ENCODE data around the gene LHFPL3. TPM values are rescaled to one million over a fixed set of nuclear protein-coding genes. Genes with fewer than 3 reads are reported as not detected.

LHFPL3 gene
- total and polyA plus RNA-seq, 2 donors (not counting 3 experiments of a cell fraction or from before 2014, with no cell fraction given), result not detected

DNA sequence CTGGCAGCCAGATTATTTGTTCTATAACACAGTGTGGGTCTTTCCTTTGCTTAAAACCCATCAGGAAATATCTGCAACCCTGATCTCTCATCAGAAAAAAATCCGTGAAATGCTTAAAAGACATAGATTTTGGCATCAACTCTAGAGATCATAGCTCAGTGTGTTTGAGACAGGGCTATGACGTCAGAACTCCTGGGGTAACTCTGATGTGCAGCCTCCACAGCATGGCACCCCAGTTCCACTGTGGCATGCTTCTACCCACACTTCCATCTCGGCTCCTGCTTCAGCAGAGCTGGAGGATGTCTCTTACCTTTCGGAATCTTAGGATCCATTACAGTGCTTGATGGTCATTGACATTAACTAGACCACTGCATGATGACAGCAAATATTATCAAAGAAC, 205.7 kb downstream of the LHFPL3 start:
- intact Hi-C loops (cut with micrococcal nuclease), result no loop called here
- Histone ChIP-seq H3K27me3 (ENCODE audit: control insufficient read depth in 2 of 2, insufficient read depth in 2 of 2, low read length in 2 of 2) (no peaks in the 10 kb centered on the region), H3K36me3 (ENCODE audit: control insufficient read depth in 2 of 2, extremely low read depth in 1 of 2, insufficient read depth in 2 of 2, low read length in 2 of 2) (no peaks in the 10 kb centered on the region), H3K9me1 (replicated peaks; ENCODE audit: control insufficient read depth, extremely low read depth, insufficient read depth, low read length) (no peaks in the 10 kb centered on the region), H3K4me2 (ENCODE audit: insufficient read depth, low read length) (no peak overlapping the region), H3K9ac (replicated peaks; ENCODE audit: extremely low read depth, insufficient read depth, low read length) (no peak overlapping the region), H2AFZ (ENCODE audit: low read depth, low read length) (no peak overlapping the region), H3K4me1 (ENCODE audit: control insufficient read depth, extremely low read depth, insufficient read depth, low read length) (no peaks in the 10 kb centered on the region), H3K79me2 (ENCODE audit: control insufficient read depth, insufficient read depth, low read length) (no peaks in the 10 kb centered on the region), H4K20me1 (replicated peaks; ENCODE audit: control insufficient read depth, extremely low read depth, insufficient read depth, low read length) (no peaks in the 10 kb centered on the region), H3K27ac (ENCODE audit: insufficient read depth, low read depth, low read length) (no peak overlapping the region), H3K4me3 (replicated peaks in 1 of 3; ENCODE audit: insufficient read depth in 1 of 3, low read depth in 1 of 3, low read length in 3 of 3) (no peak overlapping the region), H3K9me3 (replicated peaks; ENCODE audit: control insufficient read depth, insufficient read depth, low read length) (no peaks in the 10 kb centered on the region)
- dilution Hi-C loops (cut with MboI; ENCODE audit: extremely low pct_ligation_motif_present, low sequenced_read_pairs), result no loop called here
- CTCF ChIA-PET, result no interaction called here
- POLR2A ChIA-PET, result no interaction called here
- TF ChIP-seq GATA2 (IDR thresholded peaks at IDR 0.05; ENCODE audit: insufficient read depth, insufficient read length, low read depth, low read length) (no peak), MYC (IDR thresholded peaks at IDR 0.05; ENCODE audit: low read depth, low read length) (no peak)
- DNase-seq (ENCODE audit: low read depth, low spot score), result no peak
- no TSS peak for BruUV-seq (replicated peaks)
- no peak for FAIRE-seq

DNA sequence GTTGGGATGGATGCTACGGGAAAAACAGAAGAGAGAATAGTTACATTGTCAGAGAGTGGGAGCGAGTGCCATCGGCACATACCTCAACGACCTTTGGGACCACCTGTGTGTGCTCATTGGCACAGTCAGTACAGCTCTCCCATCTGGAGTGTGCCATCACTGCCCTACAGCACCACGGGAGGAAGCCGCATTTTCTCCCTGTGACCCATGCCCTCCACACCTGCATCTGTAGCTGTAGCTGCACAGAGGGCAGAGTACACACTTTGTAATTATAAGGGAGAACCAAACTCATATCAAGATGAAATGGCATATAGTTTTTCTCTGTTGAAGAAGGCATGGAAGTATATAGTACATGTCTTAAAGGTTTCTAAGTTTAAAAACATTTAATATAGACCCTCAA, 207.4 kb downstream of the LHFPL3 start:
- no peak overlapping the region for H3K4me3 ChIP-seq (replicated peaks in 1 of 3; ENCODE audit: insufficient read depth in 1 of 3, low read depth in 1 of 3, low read length in 3 of 3)
- intact Hi-C loops (cut with micrococcal nuclease), result no loop called here
- no peaks in the 10 kb centered on the region for H3K9me3 ChIP-seq (replicated peaks; ENCODE audit: control insufficient read depth, insufficient read depth, low read length)
- no peak overlapping the region for H2AFZ ChIP-seq (ENCODE audit: low read depth, low read length)
- ChIA-PET POLR2A (no interaction called here), CTCF (no interaction called here)
- H3K27me3 ChIP-seq (ENCODE audit: control insufficient read depth in 2 of 2, insufficient read depth in 2 of 2, low read length in 2 of 2), result no peaks in the 10 kb centered on the region
- dilution Hi-C loops (cut with MboI; ENCODE audit: extremely low pct_ligation_motif_present, low sequenced_read_pairs), result no loop called here
- H3K4me1 ChIP-seq (ENCODE audit: control insufficient read depth, extremely low read depth, insufficient read depth, low read length), result no peaks in the 10 kb centered on the region
- H3K9me1 ChIP-seq (replicated peaks; ENCODE audit: control insufficient read depth, extremely low read depth, insufficient read depth, low read length), result no peaks in the 10 kb centered on the region
- FAIRE-seq (no peak), DNase-seq (ENCODE audit: low read depth, low spot score) (no peak)
- no peak overlapping the region for H3K4me2 ChIP-seq (ENCODE audit: insufficient read depth, low read length)
- TF ChIP-seq EZH2 (IDR thresholded peaks at IDR 0.05; ENCODE audit: borderline replicate concordance, low read depth, low read length, severe bottlenecking) (no peak), GATA2 (IDR thresholded peaks at IDR 0.05; ENCODE audit: insufficient read depth, insufficient read length, low read depth, low read length) (no peak), POLR2AphosphoS5 (IDR thresholded peaks at IDR 0.05; ENCODE audit: insufficient read depth, low read depth, low read length) (no peak), MYC (IDR thresholded peaks at IDR 0.05; ENCODE audit: low read depth, low read length) (no peak), POLR2A (IDR thresholded peaks at IDR 0.05; ENCODE audit: low read depth, low read length) (no peak), JUN (IDR thresholded peaks at IDR 0.05; ENCODE audit: borderline replicate concordance, insufficient read depth, insufficient read length, low read depth) (no peak), FOS (IDR thresholded peaks at IDR 0.05; ENCODE audit: borderline replicate concordance, insufficient read depth, low read length) (no peak)
- TF ChIP-seq, protein P1, sequence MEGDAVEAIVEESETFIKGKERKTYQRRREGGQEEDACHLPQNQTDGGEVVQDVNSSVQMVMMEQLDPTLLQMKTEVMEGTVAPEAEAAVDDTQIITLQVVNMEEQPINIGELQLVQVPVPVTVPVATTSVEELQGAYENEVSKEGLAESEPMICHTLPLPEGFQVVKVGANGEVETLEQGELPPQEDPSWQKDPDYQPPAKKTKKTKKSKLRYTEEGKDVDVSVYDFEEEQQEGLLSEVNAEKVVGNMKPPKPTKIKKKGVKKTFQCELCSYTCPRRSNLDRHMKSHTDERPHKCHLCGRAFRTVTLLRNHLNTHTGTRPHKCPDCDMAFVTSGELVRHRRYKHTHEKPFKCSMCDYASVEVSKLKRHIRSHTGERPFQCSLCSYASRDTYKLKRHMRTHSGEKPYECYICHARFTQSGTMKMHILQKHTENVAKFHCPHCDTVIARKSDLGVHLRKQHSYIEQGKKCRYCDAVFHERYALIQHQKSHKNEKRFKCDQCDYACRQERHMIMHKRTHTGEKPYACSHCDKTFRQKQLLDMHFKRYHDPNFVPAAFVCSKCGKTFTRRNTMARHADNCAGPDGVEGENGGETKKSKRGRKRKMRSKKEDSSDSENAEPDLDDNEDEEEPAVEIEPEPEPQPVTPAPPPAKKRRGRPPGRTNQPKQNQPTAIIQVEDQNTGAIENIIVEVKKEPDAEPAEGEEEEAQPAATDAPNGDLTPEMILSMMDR (IDR thresholded peaks at IDR 0.05; ENCODE audit: extremely low read depth in 1 of 2, insufficient read depth in 1 of 2, low read depth in 1 of 2, low read length in 2 of 2), result no peak
- TF ChIP-seq, protein P2, sequence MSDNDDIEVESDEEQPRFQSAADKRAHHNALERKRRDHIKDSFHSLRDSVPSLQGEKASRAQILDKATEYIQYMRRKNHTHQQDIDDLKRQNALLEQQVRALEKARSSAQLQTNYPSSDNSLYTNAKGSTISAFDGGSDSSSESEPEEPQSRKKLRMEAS (IDR thresholded peaks at IDR 0.05; ENCODE audit: insufficient read depth, insufficient read length), result no peak
- no peaks in the 10 kb centered on the region for H3K36me3 ChIP-seq (ENCODE audit: control insufficient read depth in 2 of 2, extremely low read depth in 1 of 2, insufficient read depth in 2 of 2, low read length in 2 of 2)
- H3K27ac ChIP-seq (ENCODE audit: insufficient read depth, low read depth, low read length), result no peak overlapping the region
- no TSS peak for BruUV-seq (replicated peaks)
- no peaks in the 10 kb centered on the region for H3K79me2 ChIP-seq (ENCODE audit: control insufficient read depth, insufficient read depth, low read length)
- H3K9ac ChIP-seq (replicated peaks; ENCODE audit: extremely low read depth, insufficient read depth, low read length), result no peak overlapping the region
- no peaks in the 10 kb centered on the region for H4K20me1 ChIP-seq (replicated peaks; ENCODE audit: control insufficient read depth, extremely low read depth, insufficient read depth, low read length)

Measured in endothelial cell of umbilical vein (primary cell).